Measurements from ENCODE around the gene SYTL3. TPM values are rescaled to one million over a fixed set of nuclear protein-coding genes. Genes with fewer than 3 reads are reported as not detected.
"Not testable (repeated sequence)": the region's sequence is repeated elsewhere in the genome, so short reads cannot be mapped to it uniquely, and the experiment has no call there.

SYTL3 gene
- total and polyA plus RNA-seq, 10 of the 15 experiments (the other 5 are each of a cell fraction or from before 2014, with no cell fraction given) = 3.3 to 12.1 (median 6.9) TPM

DNA sequence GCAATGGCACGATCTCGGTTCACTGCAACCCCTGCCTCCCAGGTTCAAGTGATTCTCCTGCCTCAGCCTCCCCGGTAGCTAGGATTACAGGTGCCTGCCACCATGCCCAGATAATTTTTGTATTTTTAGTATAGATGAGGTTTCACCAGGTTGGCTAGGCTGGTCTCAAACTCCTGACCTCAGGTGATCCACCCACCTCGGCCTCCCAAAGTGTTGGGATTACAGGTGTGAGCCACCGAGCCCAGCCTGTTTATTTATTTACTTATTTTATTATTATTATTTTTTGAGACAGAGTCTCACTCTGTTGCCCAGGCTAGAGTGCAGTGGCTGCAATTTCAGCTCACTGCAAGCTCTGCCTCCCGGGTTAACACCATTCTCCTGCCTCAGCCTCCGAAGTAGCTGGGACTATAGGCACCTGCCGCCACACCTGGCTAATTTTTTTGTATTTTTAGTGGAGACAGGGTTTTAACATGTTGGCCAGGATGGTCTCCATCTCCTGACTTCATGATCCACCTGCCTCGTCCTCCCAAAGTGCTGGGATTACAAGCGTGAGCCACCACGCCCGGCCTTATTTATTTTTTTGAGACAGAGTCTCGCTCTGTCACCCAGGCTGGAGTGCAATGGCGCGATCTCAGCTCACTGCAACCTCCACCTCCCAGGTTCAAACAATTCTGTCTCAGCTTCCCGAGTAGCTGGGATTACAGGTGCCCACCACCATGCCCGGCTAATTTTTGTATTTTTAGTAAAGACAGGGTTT, 2.3 kb downstream of the SYTL3 start:
- H3K9me3 ChIP-seq (replicated peaks; ENCODE audit: control insufficient read depth, insufficient read depth, low read length); H2AFZ ChIP-seq (ENCODE audit: control insufficient read depth, low read depth, low read length); ATAC-seq; H3K4me2 ChIP-seq (ENCODE audit: control insufficient read depth, insufficient read depth); H3K9ac ChIP-seq (ENCODE audit: control insufficient read depth, insufficient read depth, low read length); H3K27ac ChIP-seq (ENCODE audit: control insufficient read depth, insufficient read depth); H4K20me1 ChIP-seq (ENCODE audit: control insufficient read depth, insufficient read depth); H3K79me2 ChIP-seq (ENCODE audit: control insufficient read depth, insufficient read depth, low read length); DNase-seq (ENCODE audit: low read depth, low spot score); H3K27me3 ChIP-seq (replicated peaks in 1 of 2; ENCODE audit: control insufficient read depth in 2 of 2, insufficient read depth in 2 of 2, low read length in 1 of 2); FAIRE-seq; in situ Hi-C loops (cut with MboI); H3K4me3 ChIP-seq; BruUV-seq (replicated peaks); H3K36me3 ChIP-seq (ENCODE audit: control insufficient read depth in 2 of 2, insufficient read depth in 2 of 2, low read length in 1 of 2): not testable (repeated sequence)
- intact Hi-C loops (cut with micrococcal nuclease; ENCODE audit: unreplicated experiment) = loop anchor here (5.0 kb wide), 2 partner anchors 465 to 890 kb away; no protein-coding TSS in a partner anchor
- RAD21 ChIA-PET (ENCODE audit: unreplicated experiment) = interaction anchor here (1.4 to 3.3 kb wide), 4 partner anchors 8 to 438 kb away, joined by 3 to 9 read pairs (median 6); partner anchors contain the start of gene DYNLT1
- peaks cover 38% of the 10 kb centered on the region for H3K4me1 ChIP-seq (ENCODE audit: control insufficient read depth, insufficient read depth, low read length)
- CTCF ChIA-PET = interaction anchor here (1.4 to 10.4 kb wide), 4 partner anchors 8 to 38 kb away, joined by 3 to 72 read pairs (median 22); partner anchors contain the start of gene DYNLT1
- POLR2A ChIA-PET = interaction anchor here (2.6 kb wide), 1 partner anchor 8 kb away, joined by 20 read pairs; the partner anchor contains the start of gene DYNLT1
- SMC1A ChIA-PET (ENCODE audit: uncharacterized antibody, unreplicated experiment) = interaction anchor here (1.5 to 3.8 kb wide), 3 partner anchors 7 to 19 kb away, joined by 4 to 24 read pairs (median 15); partner anchors contain the start of gene DYNLT1
- 98% methylated on average over 17 of the region's 17 CpGs for WGBS (ENCODE audit: insufficient coverage, insufficient replicate concordance, low lambda C conversion rate, missing lambda C conversion rate)

DNA sequence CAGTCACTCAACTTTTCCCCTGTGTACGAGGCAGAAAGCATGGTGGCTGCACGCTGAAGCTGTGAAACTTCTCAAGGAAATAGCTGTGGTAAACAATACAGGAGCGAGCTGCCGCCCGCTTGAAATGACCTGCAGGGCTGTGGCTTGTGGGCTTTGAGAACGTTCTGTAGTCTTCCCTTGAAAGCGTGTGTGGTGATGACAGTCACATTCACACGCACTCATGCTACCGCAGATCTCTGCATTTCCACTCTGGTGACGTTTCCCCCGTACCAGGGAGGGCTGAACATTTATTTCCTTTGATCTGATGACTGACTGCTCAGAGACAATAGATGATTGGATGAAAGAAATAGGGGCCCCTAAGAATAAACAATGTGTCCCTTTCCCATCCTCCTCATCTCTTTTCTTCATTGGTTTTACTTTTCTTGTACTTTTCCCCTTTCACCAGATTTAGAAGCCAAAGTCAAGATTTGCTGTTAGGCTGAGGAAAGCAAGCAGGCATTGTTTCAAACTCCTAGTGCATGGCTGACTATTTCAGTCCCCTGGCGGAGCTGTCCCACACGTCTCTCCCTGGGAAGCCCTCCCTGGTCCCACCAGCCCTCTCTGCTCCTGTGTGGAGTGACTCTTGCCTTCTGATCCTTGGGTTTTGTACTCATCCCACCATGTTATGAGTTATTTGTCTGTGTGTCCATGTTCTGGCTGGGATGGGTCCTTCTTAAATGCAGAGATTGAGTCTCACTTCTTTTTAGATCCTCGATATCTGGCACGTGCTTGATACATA, 3.9 kb downstream of the SYTL3 start:
- RAD21 ChIA-PET (ENCODE audit: unreplicated experiment) = interaction anchor here (1.4 to 3.3 kb wide), 4 partner anchors 9 to 440 kb away, joined by 3 to 9 read pairs (median 6); partner anchors contain the start of gene DYNLT1
- ATAC-seq (peak; percentile 60), DNase-seq (ENCODE audit: low read depth, low spot score) (peak; percentile 91), FAIRE-seq (peak; percentile 98)
- POLR2A ChIA-PET = interaction anchor here (0.6 to 2.6 kb wide), 3 partner anchors 9 to 433 kb away, joined by 4 to 20 read pairs (median 7); partner anchors contain the start of gene DYNLT1
- H3K9ac ChIP-seq (ENCODE audit: control insufficient read depth, insufficient read depth, low read length) = peak overlapping the region; percentile 1; the same call in 1 of the 2 replicates
- no peaks in the 10 kb centered on the region for H3K9me3 ChIP-seq (replicated peaks; ENCODE audit: control insufficient read depth, insufficient read depth, low read length)
- in situ Hi-C loops (cut with MboI) (no loop called here), intact Hi-C loops (cut with micrococcal nuclease; ENCODE audit: unreplicated experiment) (loop anchor here (5.0 kb wide), 2 partner anchors 464 to 891 kb away; no protein-coding TSS in a partner anchor)
- H3K4me2 ChIP-seq (ENCODE audit: control insufficient read depth, insufficient read depth) = peak overlapping the region; percentile 70
- H3K36me3 ChIP-seq (ENCODE audit: control insufficient read depth in 2 of 2, insufficient read depth in 2 of 2, low read length in 1 of 2) = no peaks in the 10 kb centered on the region
- peaks cover 30% of the 10 kb centered on the region for H3K4me1 ChIP-seq (ENCODE audit: control insufficient read depth, insufficient read depth, low read length)
- CTCF ChIA-PET = interaction anchor here (0.6 to 10.4 kb wide), 6 partner anchors 9 to 440 kb away, joined by 3 to 72 read pairs (median 4); partner anchors contain the start of gene DYNLT1
- H2AFZ ChIP-seq (ENCODE audit: control insufficient read depth, low read depth, low read length) = peak overlapping the region; percentile 15
- no peaks in the 10 kb centered on the region for H3K27me3 ChIP-seq (replicated peaks in 1 of 2; ENCODE audit: control insufficient read depth in 2 of 2, insufficient read depth in 2 of 2, low read length in 1 of 2)
- 26% methylated on average over 15 of the region's 15 CpGs for WGBS (ENCODE audit: insufficient coverage, insufficient replicate concordance, low lambda C conversion rate, missing lambda C conversion rate)
- H3K27ac ChIP-seq (ENCODE audit: control insufficient read depth, insufficient read depth) = peak overlapping the region; percentile 50
- SMC1A ChIA-PET (ENCODE audit: uncharacterized antibody, unreplicated experiment) = interaction anchor here (1.0 to 2.0 kb wide), 9 partner anchors 8 to 319 kb away, joined by 3 to 15 read pairs (median 4); partner anchors contain the start of gene DYNLT1
- no peaks in the 10 kb centered on the region for H3K79me2 ChIP-seq (ENCODE audit: control insufficient read depth, insufficient read depth, low read length)
- no peak overlapping the region for H3K4me3 ChIP-seq
- H4K20me1 ChIP-seq (ENCODE audit: control insufficient read depth, insufficient read depth) = no peaks in the 10 kb centered on the region
- BruUV-seq (replicated peaks) = no TSS peak
- TF ChIP-seq CHD2 (IDR thresholded peaks at IDR 0.05; ENCODE audit: borderline replicate concordance, low read depth, low read length) (peak; percentile 80), KLF5 (IDR thresholded peaks at IDR 0.05; ENCODE audit: partially characterized antibody) (peak; percentile 58), YY1 (IDR thresholded peaks at IDR 0.05; ENCODE audit: low read depth, low read length) (peak; percentile 76; the same call in 1 of the 2 replicates), IKZF2 (IDR thresholded peaks at IDR 0.05) (peak; percentile 86 to 91), POU2F2 (IDR thresholded peaks at IDR 0.05; ENCODE audit: borderline replicate concordance, low read depth, low read length) (peak; percentile 86; the same call in 2 of the 3 replicates), STAT3 (IDR thresholded peaks at IDR 0.05; ENCODE audit: low read depth, low read length) (0 out of 2 replicates have a peak, but pooled peaks have one; percentile 50)
- TF ChIP-seq, protein P1, sequence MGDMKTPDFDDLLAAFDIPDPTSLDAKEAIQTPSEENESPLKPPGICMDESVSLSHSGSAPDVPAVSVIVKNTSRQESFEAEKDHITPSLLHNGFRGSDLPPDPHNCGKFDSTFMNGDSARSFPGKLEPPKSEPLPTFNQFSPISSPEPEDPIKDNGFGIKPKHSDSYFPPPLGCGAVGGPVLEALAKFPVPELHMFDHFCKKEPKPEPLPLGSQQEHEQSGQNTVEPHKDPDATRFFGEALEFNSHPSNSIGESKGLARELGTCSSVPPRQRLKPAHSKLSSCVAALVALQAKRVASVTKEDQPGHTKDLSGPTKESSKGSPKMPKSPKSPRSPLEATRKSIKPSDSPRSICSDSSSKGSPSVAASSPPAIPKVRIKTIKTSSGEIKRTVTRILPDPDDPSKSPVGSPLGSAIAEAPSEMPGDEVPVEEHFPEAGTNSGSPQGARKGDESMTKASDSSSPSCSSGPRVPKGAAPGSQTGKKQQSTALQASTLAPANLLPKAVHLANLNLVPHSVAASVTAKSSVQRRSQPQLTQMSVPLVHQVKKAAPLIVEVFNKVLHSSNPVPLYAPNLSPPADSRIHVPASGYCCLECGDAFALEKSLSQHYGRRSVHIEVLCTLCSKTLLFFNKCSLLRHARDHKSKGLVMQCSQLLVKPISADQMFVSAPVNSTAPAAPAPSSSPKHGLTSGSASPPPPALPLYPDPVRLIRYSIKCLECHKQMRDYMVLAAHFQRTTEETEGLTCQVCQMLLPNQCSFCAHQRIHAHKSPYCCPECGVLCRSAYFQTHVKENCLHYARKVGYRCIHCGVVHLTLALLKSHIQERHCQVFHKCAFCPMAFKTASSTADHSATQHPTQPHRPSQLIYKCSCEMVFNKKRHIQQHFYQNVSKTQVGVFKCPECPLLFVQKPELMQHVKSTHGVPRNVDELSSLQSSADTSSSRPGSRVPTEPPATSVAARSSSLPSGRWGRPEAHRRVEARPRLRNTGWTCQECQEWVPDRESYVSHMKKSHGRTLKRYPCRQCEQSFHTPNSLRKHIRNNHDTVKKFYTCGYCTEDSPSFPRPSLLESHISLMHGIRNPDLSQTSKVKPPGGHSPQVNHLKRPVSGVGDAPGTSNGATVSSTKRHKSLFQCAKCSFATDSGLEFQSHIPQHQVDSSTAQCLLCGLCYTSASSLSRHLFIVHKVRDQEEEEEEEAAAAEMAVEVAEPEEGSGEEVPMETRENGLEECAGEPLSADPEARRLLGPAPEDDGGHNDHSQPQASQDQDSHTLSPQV (IDR thresholded peaks at IDR 0.05) = peak; percentile 54; the same call in 1 of the 2 replicates

All from GM12878 (cell line).